ENCODE results near the gene FAM50B. TPM values are rescaled to one million over a fixed set of nuclear protein-coding genes. Genes with fewer than 3 reads are reported as not detected.

FAM50B gene
- total RNA-seq, 1 donor from 2014 or later, result 8.1 TPM

GRCh38 chr6:3844097-3844463 lies 5.1 kb upstream of the FAM50B start:
- intact Hi-C loops (cut with DNase I), result loop anchor here (2.0 kb wide), 1 partner anchor 39 kb away; no protein-coding TSS in a partner anchor

DNA sequence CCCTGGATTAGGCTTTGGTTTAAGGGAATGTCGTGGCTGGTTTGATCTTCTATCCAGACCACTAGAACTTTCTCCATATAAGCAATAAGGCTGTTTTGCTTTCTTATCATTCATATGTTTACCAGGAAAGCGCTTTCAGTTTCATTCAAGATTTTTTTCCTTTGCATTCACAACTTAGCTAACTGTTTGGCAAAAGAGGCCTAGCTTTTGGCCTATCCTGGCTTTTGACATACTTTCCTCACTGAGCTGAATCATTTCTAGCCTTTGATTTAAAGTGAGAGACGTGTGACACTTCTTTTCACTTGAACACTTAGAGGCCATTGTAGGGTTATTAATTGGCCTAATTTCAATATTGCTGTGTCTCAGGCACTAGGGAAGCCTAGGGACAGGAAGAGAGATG lies 1.7 kb upstream of the FAM50B start:
- TF ChIP-seq, protein P1, sequence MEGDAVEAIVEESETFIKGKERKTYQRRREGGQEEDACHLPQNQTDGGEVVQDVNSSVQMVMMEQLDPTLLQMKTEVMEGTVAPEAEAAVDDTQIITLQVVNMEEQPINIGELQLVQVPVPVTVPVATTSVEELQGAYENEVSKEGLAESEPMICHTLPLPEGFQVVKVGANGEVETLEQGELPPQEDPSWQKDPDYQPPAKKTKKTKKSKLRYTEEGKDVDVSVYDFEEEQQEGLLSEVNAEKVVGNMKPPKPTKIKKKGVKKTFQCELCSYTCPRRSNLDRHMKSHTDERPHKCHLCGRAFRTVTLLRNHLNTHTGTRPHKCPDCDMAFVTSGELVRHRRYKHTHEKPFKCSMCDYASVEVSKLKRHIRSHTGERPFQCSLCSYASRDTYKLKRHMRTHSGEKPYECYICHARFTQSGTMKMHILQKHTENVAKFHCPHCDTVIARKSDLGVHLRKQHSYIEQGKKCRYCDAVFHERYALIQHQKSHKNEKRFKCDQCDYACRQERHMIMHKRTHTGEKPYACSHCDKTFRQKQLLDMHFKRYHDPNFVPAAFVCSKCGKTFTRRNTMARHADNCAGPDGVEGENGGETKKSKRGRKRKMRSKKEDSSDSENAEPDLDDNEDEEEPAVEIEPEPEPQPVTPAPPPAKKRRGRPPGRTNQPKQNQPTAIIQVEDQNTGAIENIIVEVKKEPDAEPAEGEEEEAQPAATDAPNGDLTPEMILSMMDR (IDR thresholded peaks at IDR 0.05), result no peak
- Histone ChIP-seq H3K27me3 (no peaks in the 10 kb centered on the region), H3K4me1 (peaks cover 3 to 50% of the 10 kb centered on the region in 2 donors), H3K27ac (peak overlapping the region; percentile 67 to 74), H3K36me3 (no peaks in the 10 kb centered on the region), H3K4me3 (no peak overlapping the region), H3K9me3 (no peaks in the 10 kb centered on the region)
- DNase-seq (ENCODE audit: low spot score in 2 of 2), result no peak
- intact Hi-C loops (cut with DNase I), result no loop called here

More at GRCh38 chr6:3844097-3844463, 5.1 kb upstream of the FAM50B start:
- Histone ChIP-seq H3K9me3 (no peaks in the 10 kb centered on the region), H3K4me1 (peaks cover 7 to 58% of the 10 kb centered on the region in 2 donors), H3K4me3 (no peak overlapping the region), H3K36me3 (no peaks in the 10 kb centered on the region), H3K27me3 (no peaks in the 10 kb centered on the region), H3K27ac (peak overlapping the region; percentile 85 to 91)
- TF ChIP-seq, protein P1 (IDR thresholded peaks at IDR 0.05), result no peak
- no peak for DNase-seq (ENCODE audit: low spot score in 2 of 2)

DNA sequence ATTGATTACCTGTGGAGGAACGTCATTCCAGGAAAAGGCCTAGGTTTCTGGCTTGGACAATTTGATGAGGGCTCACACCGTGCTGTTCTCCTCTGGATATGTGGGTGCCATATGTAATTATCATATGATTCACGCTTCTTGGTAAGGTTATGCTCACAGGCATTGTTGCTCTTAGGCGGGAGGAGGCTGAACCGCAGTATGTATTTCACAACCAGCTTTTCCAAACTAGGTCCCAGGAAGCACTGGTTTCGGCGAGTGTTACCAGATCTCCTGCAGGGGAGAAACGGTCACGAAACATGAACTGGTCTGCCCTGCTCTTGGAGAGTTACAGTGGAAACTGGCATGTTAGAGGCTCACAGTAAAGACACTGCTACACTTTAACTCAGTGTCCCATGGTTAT lies 793 bp upstream of the FAM50B start:
- no peaks in the 10 kb centered on the region for H3K27me3 ChIP-seq
- H3K9me3 ChIP-seq, result no peaks in the 10 kb centered on the region
- H3K4me3 ChIP-seq, result peak overlapping the region; percentile 46 to 64
- no peak for DNase-seq (ENCODE audit: low spot score in 2 of 2)
- H3K27ac ChIP-seq, result peak overlapping the region; percentile 67 to 74
- intact Hi-C loops (cut with DNase I), result loop anchor here (2.0 kb wide), 1 partner anchor 130 kb away; no protein-coding TSS in a partner anchor
- no peaks in the 10 kb centered on the region for H3K36me3 ChIP-seq
- peaks cover 3 to 41% of the 10 kb centered on the region in 2 donors for H3K4me1 ChIP-seq
- TF ChIP-seq, protein P1 (IDR thresholded peaks at IDR 0.05), result no peak

- DNase-seq (ENCODE audit: low spot score in 2 of 2), result peak in 1 of 2 donors; percentile 68
- Histone ChIP-seq H3K4me3 (peak overlapping the region; percentile 46 to 64), H3K4me1 (peaks cover 0 to 31% of the 10 kb centered on the region in 2 donors), H3K27me3 (no peaks in the 10 kb centered on the region), H3K36me3 (no peaks in the 10 kb centered on the region), H3K27ac (peak overlapping the region; percentile 36 to 70), H3K9me3 (no peaks in the 10 kb centered on the region)
- TF ChIP-seq, protein P1 (IDR thresholded peaks at IDR 0.05), result no peak
- intact Hi-C loops (cut with DNase I), result loop anchor here (1.0 to 5.0 kb wide), 5 partner anchors 64 to 142 kb away; no protein-coding TSS in a partner anchor
These were observed 693 bp downstream of the FAM50B start for GRCh38 chr6:3849681-3850450.

- H3K4me3 ChIP-seq, result peak overlapping the region; percentile 46 to 64
- H3K27me3 ChIP-seq, result no peaks in the 10 kb centered on the region
- H3K27ac ChIP-seq, result no peak overlapping the region
- TF ChIP-seq, protein P1 (IDR thresholded peaks at IDR 0.05), result no peak
- DNase-seq (ENCODE audit: low spot score in 2 of 2), result no peak
- intact Hi-C loops (cut with DNase I), result loop anchor here (5.0 kb wide), 1 partner anchor 142 kb away; no protein-coding TSS in a partner anchor
- peaks cover 0 to 31% of the 10 kb centered on the region in 2 donors for H3K4me1 ChIP-seq
- H3K36me3 ChIP-seq, result no peaks in the 10 kb centered on the region
- no peaks in the 10 kb centered on the region for H3K9me3 ChIP-seq
These were observed 1.5 kb downstream of the FAM50B start for GRCh38 chr6:3850451-3851203.
